GM12873 (cell line): Measurements from ENCODE around the gene MFAP4.
A peak's percentile ranks its signal among the peaks of the same experiment; 100 is the strongest.

Source experiments
- TF ChIP-seq, protein P1 (sequence below): IDR thresholded peaks from 2 replicates; pipeline ENCODE4 v1.5.1; 2012; ENCODE audit warnings: low read depth, mild to moderate bottlenecking, moderate library complexity, low read length, control low read depth; ENCODE audit not compliant: insufficient read depth; ENCODE audit errors: missing control alignments

Gene MFAP4

GRCh38 chr17:19362277-19363113 lies 24.5 kb downstream of the MFAP4 start, which contains the start of gene B9D1:
B9D1 (minus strand) TSS chr17:19362723; CDS start chr17:19362569, 154 bp downstream.
- TF ChIP-seq, protein P1, sequence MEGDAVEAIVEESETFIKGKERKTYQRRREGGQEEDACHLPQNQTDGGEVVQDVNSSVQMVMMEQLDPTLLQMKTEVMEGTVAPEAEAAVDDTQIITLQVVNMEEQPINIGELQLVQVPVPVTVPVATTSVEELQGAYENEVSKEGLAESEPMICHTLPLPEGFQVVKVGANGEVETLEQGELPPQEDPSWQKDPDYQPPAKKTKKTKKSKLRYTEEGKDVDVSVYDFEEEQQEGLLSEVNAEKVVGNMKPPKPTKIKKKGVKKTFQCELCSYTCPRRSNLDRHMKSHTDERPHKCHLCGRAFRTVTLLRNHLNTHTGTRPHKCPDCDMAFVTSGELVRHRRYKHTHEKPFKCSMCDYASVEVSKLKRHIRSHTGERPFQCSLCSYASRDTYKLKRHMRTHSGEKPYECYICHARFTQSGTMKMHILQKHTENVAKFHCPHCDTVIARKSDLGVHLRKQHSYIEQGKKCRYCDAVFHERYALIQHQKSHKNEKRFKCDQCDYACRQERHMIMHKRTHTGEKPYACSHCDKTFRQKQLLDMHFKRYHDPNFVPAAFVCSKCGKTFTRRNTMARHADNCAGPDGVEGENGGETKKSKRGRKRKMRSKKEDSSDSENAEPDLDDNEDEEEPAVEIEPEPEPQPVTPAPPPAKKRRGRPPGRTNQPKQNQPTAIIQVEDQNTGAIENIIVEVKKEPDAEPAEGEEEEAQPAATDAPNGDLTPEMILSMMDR = peak; percentile 95

GRCh38 chr17:19361944-19362276 lies 25.1 kb downstream of the MFAP4 start:
- TF ChIP-seq, protein P1 = no peak

DNA sequence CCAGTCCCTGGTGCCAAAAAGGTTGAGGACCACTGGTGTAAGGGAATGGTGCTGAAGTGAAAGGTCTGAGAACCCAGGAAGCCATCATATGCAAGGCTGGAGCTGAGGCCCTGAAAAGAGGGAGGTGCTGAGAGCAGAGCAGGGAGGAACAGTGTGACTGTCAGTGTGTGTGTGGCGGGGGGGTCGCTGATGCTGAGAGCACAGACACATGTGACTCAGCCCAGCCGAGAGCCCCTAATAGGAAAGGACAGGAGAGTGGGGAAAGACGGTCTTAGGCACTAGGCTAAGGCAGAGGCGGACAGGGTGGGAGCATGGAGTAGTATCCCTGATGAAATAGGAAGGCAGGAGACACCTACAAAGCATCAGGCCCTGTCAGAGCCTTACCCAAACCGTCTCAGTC lies 25.7 kb downstream of the MFAP4 start:
- TF ChIP-seq, protein P1 = no peak

DNA sequence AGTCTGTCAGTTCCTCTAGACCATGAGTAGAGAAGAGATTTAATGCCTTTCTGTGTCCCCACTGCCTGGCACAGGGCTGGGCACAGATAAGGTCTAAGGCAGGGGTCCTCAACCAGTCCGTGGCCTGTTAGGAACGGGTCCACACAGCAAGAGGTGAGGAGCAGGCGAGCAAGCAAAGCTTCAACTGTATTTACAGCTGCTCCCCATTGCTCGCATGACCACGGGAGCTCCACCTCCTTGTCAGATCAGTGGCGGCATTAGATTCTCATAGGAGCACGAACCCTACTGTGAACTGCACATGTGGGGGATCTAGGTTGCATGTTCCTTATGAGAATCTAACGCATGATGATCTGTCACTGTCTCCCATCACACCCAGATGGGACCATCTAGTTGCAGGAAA lies 26.2 kb downstream of the MFAP4 start:
- TF ChIP-seq, protein P1 = no peak

DNA sequence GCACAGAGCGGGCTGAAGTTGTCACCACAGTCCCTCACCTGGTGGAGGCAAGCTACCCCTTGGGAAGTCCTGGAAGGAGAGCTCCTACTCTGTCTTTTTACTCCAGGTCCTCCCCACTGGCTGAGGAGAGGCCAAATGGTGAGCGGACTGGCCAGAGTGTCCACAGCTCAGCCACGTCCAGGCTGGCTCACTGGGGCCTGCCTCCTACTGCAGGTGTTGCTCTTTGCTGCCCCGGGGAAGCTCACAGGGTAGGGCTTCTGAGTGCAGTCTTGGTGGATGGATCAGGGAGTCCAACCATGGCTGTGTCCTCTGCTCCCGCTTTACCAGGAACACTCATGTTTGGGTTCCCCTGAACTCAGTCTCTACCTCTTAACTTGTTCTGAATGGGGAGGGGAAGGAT lies 27.1 kb downstream of the MFAP4 start:
- TF ChIP-seq, protein P1 = no peak

GRCh38 chr17:19359151-19359550 lies 27.8 kb downstream of the MFAP4 start:
- TF ChIP-seq, protein P1 = no peak

DNA sequence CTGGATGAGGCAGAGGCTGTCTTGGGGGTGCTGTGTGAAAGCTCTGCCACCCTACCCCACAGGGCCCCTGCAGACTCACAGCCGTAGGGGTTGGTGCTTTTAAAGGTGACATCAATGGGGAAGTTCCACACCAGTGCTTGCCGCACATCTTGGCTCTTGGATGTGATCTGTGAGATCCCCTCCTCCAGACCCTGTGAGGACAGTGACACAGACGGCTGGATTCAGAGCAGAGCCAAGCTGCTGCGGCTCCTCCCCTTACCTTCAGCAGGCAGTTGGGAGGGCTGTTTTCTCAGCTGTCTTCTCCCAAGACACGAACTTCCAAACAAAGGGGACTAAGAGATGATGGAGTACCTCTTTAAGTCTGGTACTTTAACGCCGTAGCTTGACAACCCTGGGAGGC lies 29.2 kb downstream of the MFAP4 start:
- TF ChIP-seq, protein P1 = no peak
